CD4-positive, alpha-beta memory T cell (primary cell): ENCODE measurements around the gene S1PR3. TPM values are rescaled to one million over a fixed set of nuclear protein-coding genes. Genes with fewer than 3 reads are reported as not detected.

Source experiments
- CTCF ChIA-PET: fragments of 350-600 bp; sonication (Branson Sonifier 250); formaldehyde crosslinking; loops from one replicate; lab custom pipeline; 2021; ENCODE audit warnings: inconsistent platforms; ENCODE audit not compliant: partially characterized antibody; lab: Charles Lee
- POLR2A ChIA-PET: fragments of 350-600 bp; sonication (Branson Sonifier 250); formaldehyde crosslinking; loops from one replicate; lab custom pipeline; 2021; ENCODE audit not compliant: partially characterized antibody; lab: Charles Lee
- DNase-seq, 5 donors: peaks; one replicate each; pipeline versions ENCODE4 v3.0.0 to v3.0.0-alpha.2; 2020 to 2022; ENCODE audit warnings: mixed read lengths in 1 of 5
- H3K27ac ChIP-seq: one replicate; pipeline ENCODE4 v1.7.0; 2013; ENCODE audit warnings: low read depth, low read length
- H3K27me3 ChIP-seq: 2 replicates; pipeline ENCODE4 v1.7.0; 2013; ENCODE audit warnings: mild to moderate bottlenecking, low read length, moderate library complexity; ENCODE audit not compliant: insufficient read depth
- H3K36me3 ChIP-seq: 2 replicates; pipeline ENCODE4 v1.7.0; 2013; ENCODE audit warnings: mild to moderate bottlenecking, low read length, moderate library complexity; ENCODE audit not compliant: insufficient read depth
- H3K4me1 ChIP-seq: 2 replicates; pipeline ENCODE4 v1.7.0; 2013; ENCODE audit warnings: mild to moderate bottlenecking, low read length, moderate library complexity; ENCODE audit not compliant: insufficient read depth
- H3K4me3 ChIP-seq, 2 donors: one replicate each; pipeline ENCODE4 v1.7.0; 2013; ENCODE audit warnings: low read length in 2 of 2, mild to moderate bottlenecking in 1 of 2
- H3K9me3 ChIP-seq, 2 donors: one replicate each; pipeline ENCODE4 v1.7.0; 2013; ENCODE audit warnings: low read length in 2 of 2, control low read depth in 1 of 2; ENCODE audit not compliant: control insufficient read depth in 1 of 2
- H3K27ac Mint-ChIP-seq, 7 donors: one replicate each; pipeline ENCODE4 v1.8.0; 2020 to 2021; ENCODE audit warnings: mixed read lengths in 7 of 7, mild to moderate bottlenecking in 6 of 7, inconsistent platforms in 3 of 7, moderate library complexity in 3 of 7
- H3K27me3 Mint-ChIP-seq, 2 donors: one replicate each; pipeline ENCODE4 v1.8.0; 2020 to 2021; ENCODE audit warnings: mixed read lengths in 2 of 2
- H3K36me3 Mint-ChIP-seq, 2 donors: one replicate each; pipeline ENCODE4 v1.8.0; 2020 to 2021; ENCODE audit warnings: mixed read lengths in 2 of 2, inconsistent platforms in 1 of 2, mild to moderate bottlenecking in 1 of 2
- H3K4me1 Mint-ChIP-seq, 4 donors: one replicate each; pipeline ENCODE4 v1.8.0; 2020 to 2021; ENCODE audit warnings: mixed read lengths in 4 of 4, mild to moderate bottlenecking in 1 of 4
- H3K4me3 Mint-ChIP-seq, 8 donors: one replicate each; pipeline ENCODE4 v1.8.0; 2020 to 2021; ENCODE audit warnings: mixed read lengths in 8 of 8, mild to moderate bottlenecking in 7 of 8, moderate library complexity in 6 of 8, inconsistent platforms in 3 of 8
- H3K9me3 Mint-ChIP-seq, 8 donors: one replicate each; pipeline ENCODE4 v1.8.0; 2020 to 2021; ENCODE audit warnings: mixed read lengths in 8 of 8, mild to moderate bottlenecking in 5 of 8, inconsistent platforms in 3 of 8, moderate library complexity in 1 of 8
- intact Hi-C: fragments of 100-400 bp; cut with micrococcal nuclease; formaldehyde crosslinking; loops from one replicate; pipeline ENCODE4 v1.15.1; 2023
- polyA plus RNA-seq, 2 donors: library from polyadenylated mRNA; unstranded; fragments of 300-500 nt; fragmentation: Illumina TruSeq; gene quantifications; one replicate each; pipeline ENCODE4 v1.2.3, GENCODE V29; 2021
- total RNA-seq, 2 experiments: library from RNA; stranded (reverse); gene quantifications; one replicate each; pipeline ENCODE4 v1.2.3, GENCODE V29; 2021

S1PR3 gene
- total and polyA plus RNA-seq, 4 experiments from 2014 or later: not detected

GRCh38 chr9:88987661-88988060 is 3.6 kb upstream of the S1PR3 start:
- H3K27ac ChIP-seq: no peak overlapping the region
- no peak overlapping the region for H3K4me3 Mint-ChIP-seq
- no peak overlapping the region for H3K27ac Mint-ChIP-seq
- H3K4me3 ChIP-seq: no peak overlapping the region
- no peaks in the 10 kb centered on the region for H3K36me3 Mint-ChIP-seq
- peaks cover 11 to 14% of the 10 kb centered on the region in 2 donors for H3K27me3 Mint-ChIP-seq
- H3K36me3 ChIP-seq: no peaks in the 10 kb centered on the region
- no peak for DNase-seq
- H3K27me3 ChIP-seq: no peaks in the 10 kb centered on the region
- ChIA-PET CTCF (no interaction called here), POLR2A (no interaction called here)
- peaks cover 9 to 17% (median 14%) of the 10 kb centered on the region in 4 donors for H3K4me1 Mint-ChIP-seq
- peaks cover 16% of the 10 kb centered on the region for H3K4me1 ChIP-seq
- H3K9me3 Mint-ChIP-seq: no peaks in the 10 kb centered on the region
- no peaks in the 10 kb centered on the region for H3K9me3 ChIP-seq
- intact Hi-C loops: loop anchor here (10.0 kb wide), 1 partner anchor 63 kb away; no protein-coding TSS in a partner anchor

GRCh38 chr9:88988796-88989641 is 2.2 kb upstream of the S1PR3 start:
- no peaks in the 10 kb centered on the region for H3K9me3 Mint-ChIP-seq
- H3K4me1 ChIP-seq: peaks cover 16% of the 10 kb centered on the region
- H3K36me3 ChIP-seq: no peaks in the 10 kb centered on the region
- peak overlapping the region in 6 of 8 donors; percentile 1 to 66 (median 51) for H3K4me3 Mint-ChIP-seq
- no peak for DNase-seq
- H3K4me3 ChIP-seq: no peak overlapping the region
- H3K27me3 Mint-ChIP-seq: peaks cover 15 to 17% of the 10 kb centered on the region in 2 donors
- no peaks in the 10 kb centered on the region for H3K36me3 Mint-ChIP-seq
- no peak overlapping the region for H3K27ac ChIP-seq
- ChIA-PET CTCF (no interaction called here), POLR2A (no interaction called here)
- H3K4me1 Mint-ChIP-seq: peaks cover 9 to 17% (median 14%) of the 10 kb centered on the region in 4 donors
- H3K27me3 ChIP-seq: no peaks in the 10 kb centered on the region
- H3K27ac Mint-ChIP-seq: peak overlapping the region in 1 of 7 donors; percentile 12
- no peaks in the 10 kb centered on the region for H3K9me3 ChIP-seq
- intact Hi-C loops: loop anchor here (10.0 kb wide), 1 partner anchor 64 kb away; no protein-coding TSS in a partner anchor

- H3K27ac Mint-ChIP-seq: peak overlapping the region in 1 of 7 donors; percentile 83
- H3K36me3 ChIP-seq: no peaks in the 10 kb centered on the region
- H3K4me3 Mint-ChIP-seq: peak overlapping the region in 1 of 8 donors; percentile 15
- peaks cover 17 to 20% of the 10 kb centered on the region in 2 donors for H3K27me3 Mint-ChIP-seq
- no peak overlapping the region for H3K4me3 ChIP-seq
- no peaks in the 10 kb centered on the region for H3K9me3 Mint-ChIP-seq
- ChIA-PET CTCF (no interaction called here), POLR2A (no interaction called here)
- no peaks in the 10 kb centered on the region for H3K9me3 ChIP-seq
- no peaks in the 10 kb centered on the region for H3K36me3 Mint-ChIP-seq
- DNase-seq: no peak
- H3K27me3 ChIP-seq: no peaks in the 10 kb centered on the region
- H3K4me1 ChIP-seq: peaks cover 16% of the 10 kb centered on the region
- H3K4me1 Mint-ChIP-seq: peaks cover 9 to 17% (median 14%) of the 10 kb centered on the region in 4 donors
- intact Hi-C loops: no loop called here
- no peak overlapping the region for H3K27ac ChIP-seq
These were observed 1.1 kb upstream of the S1PR3 start for GRCh38 chr9:88990041-88990728.

- no peaks in the 10 kb centered on the region for H3K27me3 ChIP-seq
- Mint-ChIP-seq H3K27ac (no peak overlapping the region), H3K4me1 (peaks cover 9 to 17% (median 14%) of the 10 kb centered on the region in 4 donors), H3K4me3 (peak overlapping the region in 1 of 8 donors; percentile 15), H3K9me3 (no peaks in the 10 kb centered on the region), H3K27me3 (peaks cover 17 to 18% of the 10 kb centered on the region in 2 donors), H3K36me3 (no peaks in the 10 kb centered on the region)
- no peaks in the 10 kb centered on the region for H3K36me3 ChIP-seq
- peaks cover 16% of the 10 kb centered on the region for H3K4me1 ChIP-seq
- H3K4me3 ChIP-seq: no peak overlapping the region
- ChIA-PET CTCF (no interaction called here), POLR2A (no interaction called here)
- H3K9me3 ChIP-seq: no peaks in the 10 kb centered on the region
- no peak for DNase-seq
- intact Hi-C loops: no loop called here
- no peak overlapping the region for H3K27ac ChIP-seq
These were observed 571 bp upstream of the S1PR3 start for GRCh38 chr9:88990729-88991065.

- Mint-ChIP-seq H3K27ac (no peak overlapping the region), H3K27me3 (peaks cover 18 to 20% of the 10 kb centered on the region in 2 donors), H3K9me3 (no peaks in the 10 kb centered on the region), H3K4me3 (peak overlapping the region in 3 of 8 donors; percentile 3 to 39 (median 12)), H3K4me1 (peaks cover 9 to 17% (median 14%) of the 10 kb centered on the region in 4 donors), H3K36me3 (no peaks in the 10 kb centered on the region)
- peaks cover 16% of the 10 kb centered on the region for H3K4me1 ChIP-seq
- ChIA-PET CTCF (no interaction called here), POLR2A (no interaction called here)
- no peaks in the 10 kb centered on the region for H3K27me3 ChIP-seq
- H3K27ac ChIP-seq: no peak overlapping the region
- H3K4me3 ChIP-seq: no peak overlapping the region
- no peaks in the 10 kb centered on the region for H3K36me3 ChIP-seq
- no peak for DNase-seq
- intact Hi-C loops: no loop called here
- no peaks in the 10 kb centered on the region for H3K9me3 ChIP-seq
These were observed 1.3 kb downstream of the S1PR3 start for GRCh38 chr9:88992556-88992955.

GRCh38 chr9:88993327-88993726 is 2.1 kb downstream of the S1PR3 start:
- no peak for DNase-seq
- H3K36me3 Mint-ChIP-seq: no peaks in the 10 kb centered on the region
- ChIA-PET CTCF (no interaction called here), POLR2A (no interaction called here)
- no peak overlapping the region for H3K4me3 ChIP-seq
- no peak overlapping the region for H3K4me3 Mint-ChIP-seq
- no peaks in the 10 kb centered on the region for H3K9me3 ChIP-seq
- H3K27ac Mint-ChIP-seq: no peak overlapping the region
- no peak overlapping the region for H3K27ac ChIP-seq
- no peaks in the 10 kb centered on the region for H3K27me3 ChIP-seq
- no peaks in the 10 kb centered on the region for H3K9me3 Mint-ChIP-seq
- intact Hi-C loops: no loop called here
- peaks cover 18 to 20% of the 10 kb centered on the region in 2 donors for H3K27me3 Mint-ChIP-seq
- H3K4me1 Mint-ChIP-seq: peaks cover 9 to 17% (median 14%) of the 10 kb centered on the region in 4 donors
- peaks cover 16% of the 10 kb centered on the region for H3K4me1 ChIP-seq
- H3K36me3 ChIP-seq: no peaks in the 10 kb centered on the region

GRCh38 chr9:88993871-88994460 is 2.7 kb downstream of the S1PR3 start:
- Histone ChIP-seq H3K9me3 (no peaks in the 10 kb centered on the region), H3K4me3 (no peak overlapping the region), H3K27me3 (no peaks in the 10 kb centered on the region), H3K4me1 (peaks cover 13% of the 10 kb centered on the region), H3K36me3 (no peaks in the 10 kb centered on the region), H3K27ac (no peak overlapping the region)
- intact Hi-C loops: no loop called here
- H3K9me3 Mint-ChIP-seq: no peaks in the 10 kb centered on the region
- no peak for DNase-seq
- H3K4me1 Mint-ChIP-seq: peaks cover 9 to 15% (median 13%) of the 10 kb centered on the region in 4 donors
- POLR2A ChIA-PET: no interaction called here
- no peaks in the 10 kb centered on the region for H3K36me3 Mint-ChIP-seq
- CTCF ChIA-PET: no interaction called here
- H3K27ac Mint-ChIP-seq: no peak overlapping the region
- no peak overlapping the region for H3K4me3 Mint-ChIP-seq
- H3K27me3 Mint-ChIP-seq: peaks cover 16 to 20% of the 10 kb centered on the region in 2 donors
